ENCODE measurements around the gene HYAL2. TPM values are rescaled to one million over a fixed set of nuclear protein-coding genes. Genes with fewer than 3 reads are reported as not detected.

The HYAL2 gene
- total RNA-seq, 1 donor, result 27.0 TPM

DNA sequence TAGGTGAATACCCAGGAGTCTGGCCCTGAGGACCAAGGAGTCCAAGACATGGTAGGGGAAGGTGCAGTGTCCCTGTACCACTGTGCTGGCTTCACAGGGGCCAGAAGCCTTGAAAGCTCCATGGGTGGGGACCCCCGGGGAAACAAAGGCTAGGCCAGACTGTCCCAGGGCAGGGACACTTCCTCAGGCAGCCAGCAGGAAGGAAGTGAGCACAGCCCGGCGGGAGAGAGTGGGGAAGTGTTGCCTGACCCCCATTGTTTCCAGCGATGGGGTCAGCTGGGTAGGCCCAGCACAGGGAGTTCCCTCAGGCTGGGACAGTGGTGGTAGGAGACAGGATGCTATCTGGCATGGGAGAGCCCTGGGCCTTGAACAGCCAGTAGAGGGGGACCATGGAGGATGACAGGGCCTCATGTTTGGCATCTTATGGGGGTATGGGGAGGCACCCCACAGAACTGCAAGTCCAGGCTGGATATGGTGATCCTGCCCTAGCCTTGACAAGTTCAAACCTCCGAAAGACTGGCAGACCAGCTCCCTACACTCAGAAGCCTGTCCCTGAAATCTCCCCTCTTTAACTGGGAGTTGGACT is 1.2 kb upstream of the HYAL2 start:
- TF ChIP-seq, protein P1, sequence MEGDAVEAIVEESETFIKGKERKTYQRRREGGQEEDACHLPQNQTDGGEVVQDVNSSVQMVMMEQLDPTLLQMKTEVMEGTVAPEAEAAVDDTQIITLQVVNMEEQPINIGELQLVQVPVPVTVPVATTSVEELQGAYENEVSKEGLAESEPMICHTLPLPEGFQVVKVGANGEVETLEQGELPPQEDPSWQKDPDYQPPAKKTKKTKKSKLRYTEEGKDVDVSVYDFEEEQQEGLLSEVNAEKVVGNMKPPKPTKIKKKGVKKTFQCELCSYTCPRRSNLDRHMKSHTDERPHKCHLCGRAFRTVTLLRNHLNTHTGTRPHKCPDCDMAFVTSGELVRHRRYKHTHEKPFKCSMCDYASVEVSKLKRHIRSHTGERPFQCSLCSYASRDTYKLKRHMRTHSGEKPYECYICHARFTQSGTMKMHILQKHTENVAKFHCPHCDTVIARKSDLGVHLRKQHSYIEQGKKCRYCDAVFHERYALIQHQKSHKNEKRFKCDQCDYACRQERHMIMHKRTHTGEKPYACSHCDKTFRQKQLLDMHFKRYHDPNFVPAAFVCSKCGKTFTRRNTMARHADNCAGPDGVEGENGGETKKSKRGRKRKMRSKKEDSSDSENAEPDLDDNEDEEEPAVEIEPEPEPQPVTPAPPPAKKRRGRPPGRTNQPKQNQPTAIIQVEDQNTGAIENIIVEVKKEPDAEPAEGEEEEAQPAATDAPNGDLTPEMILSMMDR (IDR thresholded peaks at IDR 0.05; ENCODE audit: insufficient read depth, low read length), result no peak
- no peak overlapping the region for H3K4me3 ChIP-seq (ENCODE audit: low read depth, low read length)
- no peak for DNase-seq (ENCODE audit: low read depth)

DNA sequence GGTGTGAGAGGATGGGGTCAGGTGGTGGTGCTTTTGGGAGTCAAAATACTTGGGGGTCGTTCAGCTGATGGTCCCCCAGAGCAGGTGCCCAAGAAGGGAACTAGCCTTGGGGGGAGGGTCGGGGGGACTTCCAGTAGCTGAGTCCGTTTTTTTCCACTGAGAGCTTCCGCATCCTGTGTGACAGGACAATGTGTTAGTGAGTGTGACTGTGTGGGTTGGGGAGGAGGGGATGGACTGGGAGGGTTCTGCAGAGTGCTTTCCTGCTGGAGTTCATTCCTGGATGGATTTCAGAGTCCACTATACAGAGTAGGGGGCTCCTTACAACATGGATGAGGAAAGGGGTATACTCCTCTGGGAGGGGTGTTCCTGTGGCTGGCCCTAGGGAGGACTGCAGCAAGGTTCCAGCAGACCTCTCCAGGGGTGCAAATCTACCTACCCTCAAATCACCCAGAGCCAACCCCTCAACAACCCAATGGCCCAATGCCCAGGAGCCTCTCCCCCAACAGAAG is 601 bp upstream of the HYAL2 start:
- TF ChIP-seq, protein P1 (IDR thresholded peaks at IDR 0.05; ENCODE audit: insufficient read depth, low read length), result no peak
- no peak overlapping the region for H3K4me3 ChIP-seq (ENCODE audit: low read depth, low read length)
- no peak for DNase-seq (ENCODE audit: low read depth)

DNA sequence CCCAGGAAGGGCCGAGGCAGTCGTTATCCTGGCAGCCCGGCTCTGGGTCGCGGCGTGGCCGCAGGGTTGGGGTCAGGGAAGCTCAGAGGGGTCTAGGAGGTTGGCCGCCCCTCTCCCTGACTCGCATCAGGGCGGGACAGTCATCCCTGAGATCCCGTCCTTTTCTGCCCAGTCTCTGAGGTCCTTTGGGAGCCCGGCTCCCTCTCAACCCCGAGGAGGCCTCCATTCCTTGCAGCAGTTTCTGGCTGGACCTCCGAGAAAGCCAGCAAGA is 495 bp downstream of the HYAL2 start:
- H3K4me3 ChIP-seq (ENCODE audit: low read depth, low read length), result peak overlapping the region; percentile 84
- no peak for DNase-seq (ENCODE audit: low read depth)
- TF ChIP-seq, protein P1 (IDR thresholded peaks at IDR 0.05; ENCODE audit: insufficient read depth, low read length), result no peak

DNA sequence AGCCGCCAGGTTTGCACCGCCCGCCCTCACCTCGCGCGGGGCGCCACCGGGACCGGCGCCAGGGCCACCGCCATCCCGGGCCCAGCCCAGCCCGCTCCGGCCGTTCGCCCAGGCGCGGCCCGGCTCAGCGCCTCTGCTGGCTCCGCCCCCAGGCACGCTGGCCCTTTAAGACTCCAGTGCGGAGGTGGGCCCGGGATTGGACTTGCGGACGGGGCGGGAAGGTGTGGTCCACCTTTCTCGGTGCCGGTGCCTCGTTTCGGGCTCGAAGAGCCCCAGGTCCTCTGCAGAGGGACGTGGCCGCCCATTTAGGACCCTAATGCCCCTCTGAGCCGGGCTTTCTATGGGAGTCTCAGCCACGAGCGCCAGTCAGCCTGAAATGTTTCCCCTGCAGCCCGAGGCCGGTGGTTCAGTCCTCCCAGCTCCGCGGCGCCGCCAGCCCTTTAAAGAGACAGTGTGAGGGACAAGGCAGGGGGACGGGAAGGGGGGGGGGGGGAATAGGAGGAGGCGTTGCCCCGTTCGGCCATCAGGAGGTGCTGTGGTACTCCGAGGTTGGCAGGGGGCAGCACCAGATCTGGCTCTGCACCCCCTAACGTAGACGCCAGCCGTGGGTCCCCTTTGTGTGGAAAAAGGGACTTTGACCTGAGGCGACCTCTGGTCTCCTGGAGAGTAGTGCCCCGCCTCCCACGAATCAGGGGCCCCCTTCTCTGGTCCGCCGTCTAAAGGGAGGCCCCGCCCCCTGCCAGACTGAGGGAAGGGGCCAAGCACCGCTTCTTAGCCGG is 1.0 kb downstream of the HYAL2 start:
- TF ChIP-seq, protein P1 (IDR thresholded peaks at IDR 0.05; ENCODE audit: insufficient read depth, low read length), result peak; percentile 43
- DNase-seq (ENCODE audit: low read depth), result peak; percentile 84
- H3K4me3 ChIP-seq (ENCODE audit: low read depth, low read length), result peak overlapping the region; percentile 84

DNA sequence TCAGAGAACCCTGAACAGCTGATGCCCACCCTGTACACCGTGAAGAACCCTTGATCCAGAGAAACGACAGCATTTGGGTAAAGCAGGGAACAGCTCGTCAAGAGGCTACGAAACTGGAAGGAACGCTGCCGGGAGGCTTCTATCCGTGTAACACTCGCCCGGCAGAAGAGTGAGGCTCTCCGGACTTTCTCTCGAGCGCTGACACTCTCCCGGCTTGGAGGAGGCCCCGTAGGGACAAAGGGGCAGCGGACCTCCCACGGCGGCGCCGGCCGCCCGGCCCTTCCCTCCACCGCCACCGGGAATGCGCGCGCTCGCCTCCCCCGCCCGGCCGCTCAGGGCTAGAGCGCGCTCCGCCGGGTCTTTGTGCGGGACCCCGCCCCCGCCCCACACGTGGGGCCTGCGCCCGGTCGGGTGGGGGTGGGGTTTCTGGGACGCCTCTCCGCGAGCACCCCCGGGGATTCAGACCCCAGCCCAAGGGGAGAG is 1.7 kb downstream of the HYAL2 start:
- peak overlapping the region; percentile 84 for H3K4me3 ChIP-seq (ENCODE audit: low read depth, low read length)
- TF ChIP-seq, protein P1 (IDR thresholded peaks at IDR 0.05; ENCODE audit: insufficient read depth, low read length), result no peak
- peak; percentile 48 for DNase-seq (ENCODE audit: low read depth)

DNA sequence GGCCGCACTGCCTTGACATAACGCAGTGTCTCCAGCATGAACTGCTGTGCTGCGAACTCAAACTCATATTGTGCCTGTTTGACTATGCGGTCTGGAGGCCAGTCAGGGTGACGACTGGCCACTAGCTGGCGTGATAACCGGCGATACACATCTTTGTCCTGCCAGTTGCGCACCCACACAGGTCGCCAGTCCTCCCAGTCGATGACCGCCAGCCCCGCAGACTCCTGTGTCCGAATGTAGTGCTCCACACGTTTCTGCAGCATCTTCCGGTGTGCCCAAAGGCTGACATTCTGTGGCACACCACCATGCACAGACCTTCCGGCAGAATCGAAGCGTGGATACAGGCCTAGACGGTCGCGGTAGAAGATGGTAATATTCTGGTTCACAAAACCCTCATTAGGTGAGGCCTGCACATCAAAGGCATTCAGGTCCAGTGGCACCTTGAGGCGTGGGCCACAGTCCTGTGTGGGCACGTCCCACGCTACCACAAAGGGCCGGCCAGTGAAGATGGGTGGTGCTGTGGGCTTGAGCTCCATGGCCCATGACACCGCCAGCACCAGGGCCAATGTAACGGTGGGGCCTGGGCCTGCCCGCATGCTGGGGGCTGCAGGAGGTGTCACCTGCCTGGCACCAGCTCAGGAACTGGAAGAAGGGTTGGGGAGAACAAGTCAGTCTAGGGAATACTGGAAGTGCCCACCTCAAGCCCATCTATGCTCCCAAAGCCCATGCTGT is 2.5 kb downstream of the HYAL2 start:
- TF ChIP-seq, protein P1 (IDR thresholded peaks at IDR 0.05; ENCODE audit: insufficient read depth, low read length), result no peak

More for the DNA sequence above, 2.5 kb downstream of the HYAL2 start:
- peak overlapping the region; percentile 84 for H3K4me3 ChIP-seq (ENCODE audit: low read depth, low read length)
- no peak for DNase-seq (ENCODE audit: low read depth)
